GM21526 (cell line): Measurements from ENCODE around the gene SLC16A12.
"Not testable (repeated sequence)": the region's sequence is repeated elsewhere in the genome, so short reads cannot be mapped to it uniquely, and the experiment has no call there.

Experiments used
- ATAC-seq: cut with Tn5 transposase; IDR thresholded peaks from one replicate; pipeline ENCODE4 v1.9.1; 2021; ENCODE audit warnings: moderate library complexity; ENCODE audit not compliant: unreplicated experiment, low FRiP score

The SLC16A12 gene

DNA sequence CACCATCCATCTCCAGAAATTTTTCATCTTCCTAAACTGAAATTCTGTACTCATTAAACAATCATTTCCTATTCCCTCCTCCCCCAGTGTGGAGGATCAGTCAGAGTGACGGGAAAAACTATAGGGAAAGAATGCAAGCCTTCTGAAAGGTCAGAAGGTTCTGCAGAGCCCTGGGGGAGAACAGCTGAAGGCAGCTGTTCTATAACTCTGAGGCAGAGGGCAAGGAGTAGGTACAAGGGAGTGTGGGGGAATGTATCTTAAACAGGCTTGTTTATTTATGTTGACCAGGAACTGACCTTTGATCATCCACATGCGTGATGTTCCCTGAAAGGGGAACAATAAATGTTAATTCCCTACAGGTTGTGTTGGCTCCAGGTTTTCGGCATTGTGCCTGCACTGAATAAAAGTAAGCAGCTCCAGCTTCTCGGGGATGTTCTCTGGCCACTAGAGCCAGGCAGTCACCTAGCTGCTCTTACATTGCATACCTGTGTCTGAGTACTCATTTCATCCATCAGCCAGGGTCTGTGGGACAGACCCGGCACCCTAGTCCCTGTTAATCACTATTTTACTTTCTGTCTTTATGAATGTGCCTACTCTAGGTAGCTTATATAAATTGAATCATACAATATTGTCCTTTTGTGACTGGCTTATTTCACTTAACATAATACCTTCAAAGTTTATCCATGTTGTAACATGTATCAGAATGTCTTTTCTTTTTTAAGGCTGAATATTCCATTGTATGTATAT, 137.2 kb downstream of the SLC16A12 start:
- no peak for ATAC-seq

- ATAC-seq: no peak
These were observed 140.3 kb downstream of the SLC16A12 start for GRCh38 chr10:89395141-89395540.

- ATAC-seq: no peak
These were observed 141.5 kb downstream of the SLC16A12 start for GRCh38 chr10:89393898-89394297.

DNA sequence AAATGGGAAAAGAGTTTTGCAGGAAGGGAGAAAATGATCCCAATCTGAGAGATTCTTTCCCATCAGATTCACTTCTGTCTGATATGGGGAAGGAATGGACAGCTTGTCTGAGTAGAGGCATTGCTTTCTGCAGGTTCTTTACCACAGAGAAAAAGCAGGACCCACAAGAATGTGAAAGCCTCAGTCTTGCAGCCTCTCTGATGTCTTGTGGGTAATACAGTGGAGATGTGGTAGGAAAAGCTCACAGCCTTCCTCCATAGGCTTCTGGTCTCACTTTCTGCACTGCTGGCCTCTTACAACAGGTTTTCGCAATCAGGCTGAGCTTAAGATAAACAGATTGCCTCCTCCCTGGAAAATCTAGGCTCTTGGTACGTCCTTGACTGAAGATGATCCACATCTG, 142.4 kb downstream of the SLC16A12 start:
- ATAC-seq: no peak

GRCh38 chr10:89391907-89392756, 143.3 kb downstream of the SLC16A12 start, which contains the start of gene IFIT1:
Gene IFIT1, plus strand, starts transcription at chr10:89392623. Its CDS starts 90 bp downstream, at chr10:89392713.
- peak; percentile 81 for ATAC-seq

DNA sequence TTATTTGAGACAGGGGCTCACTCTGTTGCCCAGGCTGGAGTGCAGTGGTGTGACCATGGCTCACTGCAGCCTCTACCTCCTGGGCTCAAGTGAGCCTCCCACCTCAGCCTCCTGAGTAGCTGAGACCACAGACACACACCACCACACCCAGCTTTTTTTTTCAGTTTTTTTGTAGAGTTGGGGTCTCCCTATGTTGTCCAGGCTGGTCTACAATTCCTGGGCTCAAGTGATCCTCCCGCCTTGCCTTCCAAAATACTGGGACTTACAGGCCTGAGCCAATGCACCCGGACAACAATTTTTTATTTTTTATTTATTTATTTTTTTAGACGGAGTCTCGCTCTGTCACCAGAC, 144.2 kb downstream of the SLC16A12 start:
- ATAC-seq: not testable (repeated sequence)

GRCh38 chr10:89390476-89391225, 144.7 kb downstream of the SLC16A12 start:
- ATAC-seq: no peak

DNA sequence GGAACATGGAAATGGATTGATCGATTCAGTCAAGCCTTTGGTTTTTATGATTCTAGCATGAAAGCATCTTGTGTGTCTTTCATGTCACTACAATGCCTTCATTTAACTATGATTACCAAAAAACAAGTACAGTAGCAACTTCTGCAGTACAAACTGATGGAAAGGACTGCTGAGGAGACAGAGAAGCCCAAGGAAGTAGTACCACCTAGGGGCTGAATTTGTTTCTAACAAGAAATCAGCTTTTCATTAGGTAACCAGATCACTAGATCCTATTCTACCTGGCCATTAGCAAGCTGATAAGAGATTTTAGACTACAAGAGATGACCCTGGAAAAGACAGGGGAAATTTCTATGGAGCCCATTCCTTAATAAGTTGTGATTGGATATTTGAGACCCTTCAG, 146.1 kb downstream of the SLC16A12 start:
- ATAC-seq: no peak

- no peak for ATAC-seq
These were observed 146.6 kb downstream of the SLC16A12 start for GRCh38 chr10:89388806-89389205.

GRCh38 chr10:89384474-89385340, 150.7 kb downstream of the SLC16A12 start:
- no peak for ATAC-seq

- no peak for ATAC-seq
These were observed 152.6 kb downstream of the SLC16A12 start for GRCh38 chr10:89382757-89383156.
